Right lobe of liver (tissue), 4 donors: ENCODE results near the gene TMED7.

Experiments used
- POLR2A ChIP-seq: fragments of 450-650 bp; IDR thresholded peaks from one replicate; pipeline ENCODE4 v1.6.1; 2017; ENCODE audit warnings: antibody characterized with exemption, mild to moderate bottlenecking
- TF ChIP-seq, protein P1 (sequence below), 4 donors: fragments of 200-600 bp in 3 of 4; fragments of 450-650 bp in 1 of 4; IDR thresholded peaks; one replicate each; pipeline versions ENCODE4 v1.5.1 to v1.8.0; 2016 to 2022; ENCODE audit warnings: antibody characterized with exemption in 4 of 4, mild to moderate bottlenecking in 2 of 4
- donor health status: DM: no; HTN: no; CAD: no.
- donor health status: DM: no; HTN: no; CAD: no.
- donor health status: DM: no; HTN: yes; CAD: no.

DNA sequence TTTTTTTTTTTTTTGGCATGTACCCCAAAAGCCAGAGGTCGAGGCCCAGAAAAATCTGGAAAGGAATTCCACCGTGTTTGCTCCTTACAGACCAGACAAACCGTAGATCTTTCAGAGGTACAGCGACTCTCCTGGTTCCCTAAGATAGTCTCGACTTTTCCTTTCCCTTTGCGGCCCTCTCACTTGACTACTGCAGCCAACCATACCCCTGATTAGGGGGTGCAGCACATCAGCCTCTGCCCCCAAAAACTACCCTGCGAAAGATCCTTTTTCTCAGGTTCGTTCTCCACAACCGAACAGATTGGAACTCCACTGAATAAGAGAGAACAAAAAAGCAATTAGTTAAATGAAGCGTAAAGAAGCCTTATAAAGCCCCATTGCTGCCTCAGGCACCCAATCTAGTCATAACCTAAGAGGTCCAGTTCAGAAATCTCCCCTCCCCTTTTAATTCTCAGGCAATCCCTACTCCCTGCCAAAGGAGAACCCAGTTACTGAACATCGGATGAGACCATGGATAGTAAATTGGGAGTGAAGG, 23.2 kb downstream of the TMED7 start:
- TF ChIP-seq POLR2A: no peak
- TF ChIP-seq, protein P1, sequence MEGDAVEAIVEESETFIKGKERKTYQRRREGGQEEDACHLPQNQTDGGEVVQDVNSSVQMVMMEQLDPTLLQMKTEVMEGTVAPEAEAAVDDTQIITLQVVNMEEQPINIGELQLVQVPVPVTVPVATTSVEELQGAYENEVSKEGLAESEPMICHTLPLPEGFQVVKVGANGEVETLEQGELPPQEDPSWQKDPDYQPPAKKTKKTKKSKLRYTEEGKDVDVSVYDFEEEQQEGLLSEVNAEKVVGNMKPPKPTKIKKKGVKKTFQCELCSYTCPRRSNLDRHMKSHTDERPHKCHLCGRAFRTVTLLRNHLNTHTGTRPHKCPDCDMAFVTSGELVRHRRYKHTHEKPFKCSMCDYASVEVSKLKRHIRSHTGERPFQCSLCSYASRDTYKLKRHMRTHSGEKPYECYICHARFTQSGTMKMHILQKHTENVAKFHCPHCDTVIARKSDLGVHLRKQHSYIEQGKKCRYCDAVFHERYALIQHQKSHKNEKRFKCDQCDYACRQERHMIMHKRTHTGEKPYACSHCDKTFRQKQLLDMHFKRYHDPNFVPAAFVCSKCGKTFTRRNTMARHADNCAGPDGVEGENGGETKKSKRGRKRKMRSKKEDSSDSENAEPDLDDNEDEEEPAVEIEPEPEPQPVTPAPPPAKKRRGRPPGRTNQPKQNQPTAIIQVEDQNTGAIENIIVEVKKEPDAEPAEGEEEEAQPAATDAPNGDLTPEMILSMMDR (IDR thresholded peaks at IDR 0.05): no peak
